ENCODE measurements around the gene ERMAP.

ERMAP gene

GRCh38 chr1:42876009-42876408 lies 59.1 kb downstream of the ERMAP start:
- DNase-seq (ENCODE audit: low read depth), result no peak

GRCh38 chr1:42877380-42877779 lies 60.5 kb downstream of the ERMAP start:
- no peak for DNase-seq (ENCODE audit: low read depth)

- no peak for DNase-seq (ENCODE audit: low read depth)
These were observed 63.5 kb downstream of the ERMAP start for GRCh38 chr1:42880384-42880783.

GRCh38 chr1:42886046-42886739 lies 69.3 kb downstream of the ERMAP start:
- DNase-seq (ENCODE audit: low read depth), result no peak

GRCh38 chr1:42886800-42887199 lies 69.9 kb downstream of the ERMAP start:
- DNase-seq (ENCODE audit: low read depth), result no peak

GRCh38 chr1:42887366-42887765 lies 70.4 kb downstream of the ERMAP start:
- DNase-seq (ENCODE audit: low read depth), result no peak

DNA sequence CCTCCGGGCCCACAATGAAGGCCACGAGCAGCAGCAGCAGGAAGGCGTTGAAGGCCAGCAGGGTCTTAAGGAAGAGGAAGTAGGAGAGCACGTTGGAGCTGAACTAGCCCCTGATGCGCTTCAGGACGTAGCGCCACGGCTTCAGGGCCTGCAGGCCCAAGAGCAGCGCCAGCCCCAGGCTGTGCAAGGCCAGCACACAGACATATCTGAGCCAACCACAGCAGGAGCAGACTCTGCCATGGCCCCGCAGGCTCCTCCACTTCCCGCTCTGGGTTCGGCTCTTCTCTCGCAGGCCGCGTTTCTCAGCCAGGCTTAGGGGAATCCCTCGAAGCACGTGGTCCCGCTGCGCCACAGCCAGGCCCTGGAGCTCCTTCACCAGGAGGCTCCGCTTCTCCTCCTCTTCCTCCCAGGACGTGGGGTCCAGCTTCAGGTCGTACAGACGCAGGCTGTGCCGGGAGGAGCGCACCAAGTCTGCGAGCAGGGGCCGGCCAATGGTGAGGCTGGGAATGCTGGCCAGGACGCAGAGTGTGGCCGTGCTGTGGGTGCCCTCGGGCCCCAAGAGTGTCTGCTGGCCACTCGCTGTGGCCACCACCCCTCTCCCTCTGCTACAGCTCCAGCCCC lies 71.2 kb downstream of the ERMAP start:
- no peak for DNase-seq (ENCODE audit: low read depth)

DNA sequence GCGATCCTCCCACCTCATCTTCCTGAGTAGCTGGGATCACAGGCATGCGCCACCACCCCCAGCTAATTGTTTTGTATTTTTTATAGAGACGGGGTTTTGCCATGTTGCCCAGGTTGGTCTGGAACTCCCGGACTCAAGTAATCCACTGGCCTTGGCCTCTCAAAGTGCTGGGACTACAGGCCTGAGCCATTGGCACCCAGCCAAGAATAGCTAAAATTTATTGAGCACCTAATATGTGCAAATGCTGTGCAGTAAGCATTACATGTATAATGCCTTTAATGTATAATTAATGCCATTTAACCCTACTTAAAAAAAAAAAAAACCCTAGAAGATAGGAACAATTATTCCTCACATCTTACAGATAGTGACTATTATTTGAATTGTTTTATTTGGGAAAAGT lies 72.3 kb downstream of the ERMAP start:
- no peak for DNase-seq (ENCODE audit: low read depth)

- no peak for DNase-seq (ENCODE audit: low read depth)
These were observed 74.7 kb downstream of the ERMAP start for GRCh38 chr1:42891465-42892138.

Data from activated T-cell treated with anti-CD3 and anti-CD28 coated beads for 24 hours (primary cell).